Measurements from ENCODE around the gene CPXM2. TPM values are rescaled to one million over a fixed set of nuclear protein-coding genes. Genes with fewer than 3 reads are reported as not detected.

The CPXM2 gene
- total RNA-seq, 1 donor from 2014 or later: 0.26 TPM

Other genes with a start within 250 kb of the CPXM2 start
- gene GPR26, start 225.5 kb downstream of the CPXM2 start, total RNA-seq: not detected in 2 replicates
- 72.9 and 114 TPM in 2 replicates for gene CHST15, start 201.8 kb upstream of the CPXM2 start, total RNA-seq